HepG2 (cell line): ENCODE data around the gene TMEM214.
A peak's percentile ranks its signal among the peaks of the same experiment; 100 is the strongest.

Experiments used
- AGO1 ChIP-seq: fragments of 200-400 bp; formaldehyde crosslinking; IDR thresholded peaks from 2 replicates; pipeline ENCODE4 v1.6.1; 2017; ENCODE audit warnings: mild to moderate bottlenecking, low read depth, low read length, moderate library complexity; ENCODE audit not compliant: poor library complexity, severe bottlenecking
- BHLHE40 ChIP-seq: IDR thresholded peaks from 2 replicates; pipeline ENCODE4 v1.6.1; 2011; ENCODE audit warnings: low read length, improper control_type of control experiment
- HNF4A ChIP-seq: sonication (generic); formaldehyde crosslinking; IDR thresholded peaks from 2 replicates; pipeline ENCODE4 v1.4.0; 2020; ENCODE audit warnings: missing genetic modification reagents
- NCOR1 ChIP-seq: fragments of 200-600 bp; sonication (generic); IDR thresholded peaks from 2 replicates; pipeline ENCODE4 v1.7.0; 2017; ENCODE audit warnings: antibody characterized with exemption, low read length, borderline replicate concordance
- NFE2L2 ChIP-seq: fragments of 150-350 bp; IDR thresholded peaks from 2 replicates; pipeline ENCODE4 v1.6.1; 2014; ENCODE audit warnings: low read length
- SALL2 ChIP-seq: sonication (generic); formaldehyde crosslinking; IDR thresholded peaks from 2 replicates; pipeline ENCODE4 v1.8.1; 2023; ENCODE audit warnings: mild to moderate bottlenecking, missing genetic modification reagents, inconsistent platforms
- ZBTB8A ChIP-seq: sonication (generic); formaldehyde crosslinking; IDR thresholded peaks from 2 replicates; pipeline ENCODE4 v1.4.0; 2020; ENCODE audit warnings: mild to moderate bottlenecking, low read depth, missing genetic modification reagents, borderline replicate concordance
- ZFY ChIP-seq: sonication (generic); formaldehyde crosslinking; IDR thresholded peaks from 2 replicates; pipeline ENCODE4 v1.4.0; 2020; ENCODE audit warnings: missing genetic modification reagents
- TF ChIP-seq, protein P1 (sequence below): sonication (generic); formaldehyde crosslinking; IDR thresholded peaks from 2 replicates; pipeline ENCODE4 v1.8.0; 2022; ENCODE audit warnings: mild to moderate bottlenecking, missing genetic modification reagents; ENCODE audit not compliant: insufficient replicate concordance
- TF ChIP-seq, protein P2 (sequence below): sonication (generic); formaldehyde crosslinking; IDR thresholded peaks from 2 replicates; pipeline ENCODE4 v1.5.0; 2020; ENCODE audit warnings: mild to moderate bottlenecking, missing genetic modification reagents, moderate library complexity
- TF ChIP-seq, protein P3 (sequence below): sonication (generic); formaldehyde crosslinking; IDR thresholded peaks from 2 replicates; pipeline ENCODE4 v1.4.0; 2020; ENCODE audit warnings: mild to moderate bottlenecking, missing genetic modification reagents
- TF ChIP-seq, protein P4 (sequence below): sonication (generic); formaldehyde crosslinking; IDR thresholded peaks from 2 replicates; pipeline ENCODE4 v1.4.0; 2020; ENCODE audit warnings: missing genetic modification reagents
- TF ChIP-seq, protein P5 (sequence below): sonication (generic); formaldehyde crosslinking; IDR thresholded peaks from 2 replicates; pipeline ENCODE4 v1.4.0; 2020; ENCODE audit warnings: missing genetic modification reagents

DNA sequence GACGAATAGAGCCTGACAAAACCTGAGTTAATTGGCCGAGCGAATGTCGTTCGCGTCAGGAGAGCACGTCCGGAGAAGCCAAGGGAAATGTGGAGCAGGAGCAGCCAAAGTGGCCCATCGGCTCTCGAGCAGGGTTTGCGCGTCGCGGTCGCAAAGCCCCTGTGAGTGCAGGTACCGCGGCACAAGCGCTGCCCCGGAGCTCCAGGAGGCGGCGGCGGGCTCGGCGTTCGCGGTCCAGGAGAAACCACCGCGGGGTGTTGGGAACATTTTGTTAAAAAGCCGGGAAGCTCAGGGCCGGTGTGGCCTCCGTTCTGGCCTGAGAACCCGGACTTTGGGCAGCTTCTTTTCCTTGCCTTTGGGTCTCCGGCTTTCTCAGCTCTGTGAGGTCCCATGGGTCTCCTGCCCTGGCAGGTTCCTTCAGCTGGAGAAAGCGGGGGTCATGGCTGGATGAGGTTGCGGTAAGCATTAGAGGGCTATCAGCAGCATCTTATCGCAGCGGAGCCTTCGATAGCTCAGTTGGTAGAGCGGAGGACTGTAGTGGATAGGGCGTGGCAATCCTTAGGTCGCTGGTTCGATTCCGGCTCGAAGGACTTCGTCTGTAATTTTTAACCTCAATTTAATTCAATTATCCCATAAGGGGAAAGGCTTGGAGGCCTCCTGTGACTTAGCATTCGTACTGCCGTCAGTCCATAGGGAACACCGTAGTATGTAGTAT lies 17.7 kb downstream of the TMEM214 start:
- TF ChIP-seq ZFY (CRISPR knock-in tag) (peak; percentile 87), HNF4A (CRISPR knock-in tag) (peak; percentile 46), BHLHE40 (peak; percentile 28; the same call in 1 of the 2 replicates), AGO1 (peak; percentile 97), SALL2 (CRISPR knock-in tag) (no peak; the same call in 1 of the 2 replicates), NCOR1 (no peak), ZBTB8A (CRISPR knock-in tag) (no peak; the same call in 1 of the 2 replicates), NFE2L2 (no peak)
- TF ChIP-seq, protein P1, sequence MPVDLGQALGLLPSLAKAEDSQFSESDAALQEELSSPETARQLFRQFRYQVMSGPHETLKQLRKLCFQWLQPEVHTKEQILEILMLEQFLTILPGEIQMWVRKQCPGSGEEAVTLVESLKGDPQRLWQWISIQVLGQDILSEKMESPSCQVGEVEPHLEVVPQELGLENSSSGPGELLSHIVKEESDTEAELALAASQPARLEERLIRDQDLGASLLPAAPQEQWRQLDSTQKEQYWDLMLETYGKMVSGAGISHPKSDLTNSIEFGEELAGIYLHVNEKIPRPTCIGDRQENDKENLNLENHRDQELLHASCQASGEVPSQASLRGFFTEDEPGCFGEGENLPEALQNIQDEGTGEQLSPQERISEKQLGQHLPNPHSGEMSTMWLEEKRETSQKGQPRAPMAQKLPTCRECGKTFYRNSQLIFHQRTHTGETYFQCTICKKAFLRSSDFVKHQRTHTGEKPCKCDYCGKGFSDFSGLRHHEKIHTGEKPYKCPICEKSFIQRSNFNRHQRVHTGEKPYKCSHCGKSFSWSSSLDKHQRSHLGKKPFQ (CRISPR knock-in tag): no peak
- TF ChIP-seq, protein P2, sequence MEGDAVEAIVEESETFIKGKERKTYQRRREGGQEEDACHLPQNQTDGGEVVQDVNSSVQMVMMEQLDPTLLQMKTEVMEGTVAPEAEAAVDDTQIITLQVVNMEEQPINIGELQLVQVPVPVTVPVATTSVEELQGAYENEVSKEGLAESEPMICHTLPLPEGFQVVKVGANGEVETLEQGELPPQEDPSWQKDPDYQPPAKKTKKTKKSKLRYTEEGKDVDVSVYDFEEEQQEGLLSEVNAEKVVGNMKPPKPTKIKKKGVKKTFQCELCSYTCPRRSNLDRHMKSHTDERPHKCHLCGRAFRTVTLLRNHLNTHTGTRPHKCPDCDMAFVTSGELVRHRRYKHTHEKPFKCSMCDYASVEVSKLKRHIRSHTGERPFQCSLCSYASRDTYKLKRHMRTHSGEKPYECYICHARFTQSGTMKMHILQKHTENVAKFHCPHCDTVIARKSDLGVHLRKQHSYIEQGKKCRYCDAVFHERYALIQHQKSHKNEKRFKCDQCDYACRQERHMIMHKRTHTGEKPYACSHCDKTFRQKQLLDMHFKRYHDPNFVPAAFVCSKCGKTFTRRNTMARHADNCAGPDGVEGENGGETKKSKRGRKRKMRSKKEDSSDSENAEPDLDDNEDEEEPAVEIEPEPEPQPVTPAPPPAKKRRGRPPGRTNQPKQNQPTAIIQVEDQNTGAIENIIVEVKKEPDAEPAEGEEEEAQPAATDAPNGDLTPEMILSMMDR (CRISPR knock-in tag): peak; percentile 49
- TF ChIP-seq, protein P3, sequence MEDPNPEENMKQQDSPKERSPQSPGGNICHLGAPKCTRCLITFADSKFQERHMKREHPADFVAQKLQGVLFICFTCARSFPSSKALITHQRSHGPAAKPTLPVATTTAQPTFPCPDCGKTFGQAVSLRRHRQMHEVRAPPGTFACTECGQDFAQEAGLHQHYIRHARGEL (CRISPR knock-in tag): no peak; the same call in 1 of the 2 replicates
- TF ChIP-seq, protein P4, sequence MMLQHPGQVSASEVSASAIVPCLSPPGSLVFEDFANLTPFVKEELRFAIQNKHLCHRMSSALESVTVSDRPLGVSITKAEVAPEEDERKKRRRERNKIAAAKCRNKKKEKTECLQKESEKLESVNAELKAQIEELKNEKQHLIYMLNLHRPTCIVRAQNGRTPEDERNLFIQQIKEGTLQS (CRISPR knock-in tag): peak; percentile 16; the same call in 1 of the 2 replicates
- TF ChIP-seq, protein P5, sequence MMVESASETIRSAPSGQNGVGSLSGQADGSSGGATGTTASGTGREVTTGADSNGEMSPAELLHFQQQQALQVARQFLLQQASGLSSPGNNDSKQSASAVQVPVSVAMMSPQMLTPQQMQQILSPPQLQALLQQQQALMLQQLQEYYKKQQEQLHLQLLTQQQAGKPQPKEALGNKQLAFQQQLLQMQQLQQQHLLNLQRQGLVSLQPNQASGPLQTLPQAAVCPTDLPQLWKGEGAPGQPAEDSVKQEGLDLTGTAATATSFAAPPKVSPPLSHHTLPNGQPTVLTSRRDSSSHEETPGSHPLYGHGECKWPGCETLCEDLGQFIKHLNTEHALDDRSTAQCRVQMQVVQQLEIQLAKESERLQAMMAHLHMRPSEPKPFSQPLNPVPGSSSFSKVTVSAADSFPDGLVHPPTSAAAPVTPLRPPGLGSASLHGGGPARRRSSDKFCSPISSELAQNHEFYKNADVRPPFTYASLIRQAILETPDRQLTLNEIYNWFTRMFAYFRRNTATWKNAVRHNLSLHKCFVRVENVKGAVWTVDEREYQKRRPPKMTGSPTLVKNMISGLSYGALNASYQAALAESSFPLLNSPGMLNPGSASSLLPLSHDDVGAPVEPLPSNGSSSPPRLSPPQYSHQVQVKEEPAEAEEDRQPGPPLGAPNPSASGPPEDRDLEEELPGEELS (CRISPR knock-in tag): no peak; the same call in 1 of the 2 replicates
